Endothelial cell of umbilical vein (primary cell): ENCODE measurements around the gene CHST3. TPM values are rescaled to one million over a fixed set of nuclear protein-coding genes. Genes with fewer than 3 reads are reported as not detected.
A peak's percentile ranks its signal among the peaks of the same experiment; 100 is the strongest.

Experiments
- BruUV-seq: library from RNA; stranded (reverse); fragments of 400-500 nt; replicated peaks from 2 replicates; lab custom pipeline; 2021; lab: Mats Ljungman, UMichigan
- CTCF ChIA-PET: fragments of 300-600, 350-600 bp; sonication (Branson Sonifier 250); formaldehyde crosslinking; loops from one replicate; lab custom pipeline; 2021; ENCODE audit warnings: antibody characterized with exemption, inconsistent platforms; lab: Charles Lee
- POLR2A ChIA-PET: fragments of 300-600, 350-600 bp; sonication (Branson Sonifier 250); formaldehyde crosslinking; loops from one replicate; lab custom pipeline; 2021; ENCODE audit warnings: antibody characterized with exemption, inconsistent platforms; lab: Charles Lee
- DNase-seq: peaks from one replicate; pipeline ENCODE4 v3.0.0-alpha.2; 2011; ENCODE audit warnings: low read depth, low spot score
- FAIRE-seq: peaks from 2 replicates; lab custom pipeline; 2011; peaks lifted over from hg19 to GRCh38; lab: Jason Lieb, UNC
- H2AFZ ChIP-seq: 2 replicates; pipeline ENCODE4 v1.6.0; 2012; ENCODE audit warnings: low read depth, low read length, control low read depth, inconsistent platforms
- H3K27ac ChIP-seq: 2 replicates; pipeline ENCODE4 v1.5.1; 2011; ENCODE audit warnings: low read depth, mild to moderate bottlenecking, control low read depth, low read length, moderate library complexity; ENCODE audit not compliant: insufficient read depth
- H3K27me3 ChIP-seq, 2 experiments: 2 replicates each; pipeline versions ENCODE4 v1.6.0 to v1.6.1; 2011; ENCODE audit warnings: low read length in 2 of 2, mixed read lengths in 1 of 2; ENCODE audit not compliant: control insufficient read depth in 2 of 2, insufficient read depth in 2 of 2
- H3K36me3 ChIP-seq, 2 experiments: 2 replicates in 1 of 2; 3 replicates in 1 of 2; pipeline ENCODE4 v1.5.1; 2011; ENCODE audit warnings: low read length in 2 of 2, mild to moderate bottlenecking in 1 of 2, moderate library complexity in 1 of 2; ENCODE audit not compliant: control insufficient read depth in 2 of 2, insufficient read depth in 2 of 2; ENCODE audit errors: extremely low read depth in 1 of 2
- H3K4me1 ChIP-seq: 3 replicates; pipeline ENCODE4 v1.5.1; 2011; ENCODE audit warnings: mild to moderate bottlenecking, low read length; ENCODE audit not compliant: control insufficient read depth, insufficient read depth; ENCODE audit errors: extremely low read depth
- H3K4me2 ChIP-seq: 2 replicates; pipeline ENCODE4 v1.6.1; 2011; ENCODE audit warnings: low read length, control low read depth, mixed read lengths; ENCODE audit not compliant: insufficient read depth
- H3K4me3 ChIP-seq, 3 experiments: fragments of 200-600 bp in 1 of 3; sonication (generic), shearing (Covaris generic) in 1 of 3; replicated peaks in 1 of 3; 2 replicates each; pipeline ENCODE4 v1.5.1; 2011 to 2016; ENCODE audit warnings: control low read depth in 3 of 3, low read length in 3 of 3, mild to moderate bottlenecking in 2 of 3, inconsistent platforms in 1 of 3, low read depth in 1 of 3, moderate library complexity in 1 of 3; ENCODE audit not compliant: insufficient read depth in 1 of 3
- H3K79me2 ChIP-seq: 2 replicates; pipeline ENCODE4 v1.6.0; 2012; ENCODE audit warnings: low read length, inconsistent platforms; ENCODE audit not compliant: control insufficient read depth, insufficient read depth
- H3K9ac ChIP-seq: replicated peaks from 2 replicates; pipeline ENCODE3; 2011; ENCODE audit warnings: low read length, control low read depth; ENCODE audit not compliant: insufficient read depth; ENCODE audit errors: extremely low read depth
- H3K9me1 ChIP-seq: replicated peaks from 3 replicates; pipeline ENCODE4 v1.6.0; 2011; ENCODE audit warnings: mild to moderate bottlenecking, low read length; ENCODE audit not compliant: control insufficient read depth, insufficient read depth; ENCODE audit errors: extremely low read depth
- H3K9me3 ChIP-seq: replicated peaks from 2 replicates; pipeline ENCODE4 v1.5.1; 2012; ENCODE audit warnings: low read length, inconsistent platforms; ENCODE audit not compliant: control insufficient read depth, insufficient read depth
- H4K20me1 ChIP-seq: replicated peaks from 2 replicates; pipeline ENCODE3; 2011; ENCODE audit warnings: mild to moderate bottlenecking, low read length; ENCODE audit not compliant: control insufficient read depth, insufficient read depth; ENCODE audit errors: extremely low read depth
- EZH2 ChIP-seq: IDR thresholded peaks from 2 replicates; pipeline ENCODE4 v1.6.1; 2012; ENCODE audit warnings: borderline replicate concordance, low read depth, mild to moderate bottlenecking, moderate library complexity, low read length, inconsistent platforms; ENCODE audit not compliant: severe bottlenecking
- FOS ChIP-seq: IDR thresholded peaks from 2 replicates; pipeline ENCODE4 v1.6.1; 2011; ENCODE audit warnings: mild to moderate bottlenecking, low read length, moderate library complexity, borderline replicate concordance; ENCODE audit not compliant: insufficient read depth
- GATA2 ChIP-seq: IDR thresholded peaks from 2 replicates; pipeline ENCODE4 v1.7.0; 2011; ENCODE audit warnings: low read depth, mild to moderate bottlenecking, moderate library complexity, mixed read lengths, low read length; ENCODE audit not compliant: insufficient read length, insufficient read depth
- JUN ChIP-seq: IDR thresholded peaks from 2 replicates; pipeline ENCODE4 v1.6.1; 2011; ENCODE audit warnings: borderline replicate concordance, low read depth; ENCODE audit not compliant: insufficient read length, insufficient read depth
- MYC ChIP-seq: IDR thresholded peaks from one replicate; pipeline ENCODE4 v1.6.1; 2011; ENCODE audit warnings: mild to moderate bottlenecking, low read depth, low read length
- POLR2A ChIP-seq: IDR thresholded peaks from 2 replicates; pipeline ENCODE4 v1.6.1; 2012; ENCODE audit warnings: low read depth, mild to moderate bottlenecking, control low read depth, low read length
- POLR2AphosphoS5 ChIP-seq: IDR thresholded peaks from 2 replicates; pipeline ENCODE4 v1.6.1; 2012; ENCODE audit warnings: low read depth, mild to moderate bottlenecking, control low read depth, low read length, moderate library complexity; ENCODE audit not compliant: insufficient read depth
- dilution Hi-C: fragments of 300-500 bp; cut with MboI; formaldehyde crosslinking; loops from one replicate; pipeline ENCODE4 v1.15.0; 2019; ENCODE audit warnings: low sequenced_read_pairs; ENCODE audit not compliant: extremely low pct_ligation_motif_present
- intact Hi-C: fragments of 100-400 bp; cut with micrococcal nuclease; formaldehyde crosslinking; loops from one replicate; pipeline ENCODE4 v1.10.0; 2022
- polyA plus RNA-seq, 4 experiments: library from polyadenylated mRNA; depleted of rRNA in 3 of 4; stranded (reverse) in 3 of 4; unstranded in 1 of 4; fragments of >200 nt; gene quantifications; 2 replicates each; pipeline versions ENCODE4 v1.2.1 to v1.2.3, GENCODE V29; 2011 to 2012; ENCODE audit warnings: missing spikeins in 1 of 4
- total RNA-seq: library from RNA; stranded (reverse); gene quantifications from 2 replicates; pipeline ENCODE4 v1.2.3, GENCODE V29; 2021
- TF ChIP-seq, protein P1 (sequence below): IDR thresholded peaks from 2 replicates; pipeline ENCODE4 v1.6.1; 2011; ENCODE audit not compliant: insufficient read depth, insufficient read length
- TF ChIP-seq, protein P2 (sequence below), 2 donors: IDR thresholded peaks; 1 replicate in 1 of 2; 2 replicates in 1 of 2; pipeline ENCODE4 v1.5.1; 2011; ENCODE audit warnings: low read length in 2 of 2, mild to moderate bottlenecking in 2 of 2, moderate library complexity in 2 of 2, control low read depth in 1 of 2, inconsistent platforms in 1 of 2, low read depth in 1 of 2; ENCODE audit not compliant: insufficient read depth in 1 of 2; ENCODE audit errors: extremely low read depth in 1 of 2

The CHST3 gene
- total and polyA plus RNA-seq, 2 donors (not counting 3 experiments of a cell fraction or from before 2014, with no cell fraction given) = 5.5 to 11.5 TPM

DNA sequence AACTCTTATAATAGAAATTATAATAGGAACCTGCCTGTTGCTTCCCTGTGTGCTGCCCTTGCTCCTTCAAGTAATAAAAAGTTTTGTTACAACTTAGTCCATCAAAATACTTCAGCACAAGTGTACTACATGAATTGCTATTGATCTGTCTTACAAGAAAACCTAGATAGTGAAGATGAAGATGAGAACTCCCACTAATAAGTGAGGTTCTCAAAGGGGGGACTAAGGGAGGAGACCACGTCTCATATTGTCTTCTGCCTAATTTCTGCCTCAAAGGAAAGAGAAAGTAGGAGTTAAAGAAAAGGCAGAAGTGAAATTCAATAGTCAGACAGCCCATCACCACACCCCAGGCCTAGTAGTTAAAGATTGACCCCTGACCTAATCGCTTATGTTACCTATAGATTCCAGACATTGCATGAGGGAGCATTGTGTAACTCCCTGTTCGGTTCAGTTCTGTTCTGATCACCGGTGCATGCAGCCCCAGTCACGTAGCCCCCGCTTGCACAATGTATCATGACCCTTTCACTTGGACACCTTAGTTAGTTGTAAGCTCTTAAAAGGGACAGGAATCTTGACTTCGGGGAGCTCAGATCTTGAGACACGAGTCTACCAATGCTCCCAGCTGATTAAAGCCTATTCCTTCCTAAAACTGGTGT, 18.2 kb upstream of the CHST3 start:
- FAIRE-seq (peak; percentile 21), DNase-seq (no peak)
- TF ChIP-seq, protein P1, sequence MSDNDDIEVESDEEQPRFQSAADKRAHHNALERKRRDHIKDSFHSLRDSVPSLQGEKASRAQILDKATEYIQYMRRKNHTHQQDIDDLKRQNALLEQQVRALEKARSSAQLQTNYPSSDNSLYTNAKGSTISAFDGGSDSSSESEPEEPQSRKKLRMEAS = no peak

DNA sequence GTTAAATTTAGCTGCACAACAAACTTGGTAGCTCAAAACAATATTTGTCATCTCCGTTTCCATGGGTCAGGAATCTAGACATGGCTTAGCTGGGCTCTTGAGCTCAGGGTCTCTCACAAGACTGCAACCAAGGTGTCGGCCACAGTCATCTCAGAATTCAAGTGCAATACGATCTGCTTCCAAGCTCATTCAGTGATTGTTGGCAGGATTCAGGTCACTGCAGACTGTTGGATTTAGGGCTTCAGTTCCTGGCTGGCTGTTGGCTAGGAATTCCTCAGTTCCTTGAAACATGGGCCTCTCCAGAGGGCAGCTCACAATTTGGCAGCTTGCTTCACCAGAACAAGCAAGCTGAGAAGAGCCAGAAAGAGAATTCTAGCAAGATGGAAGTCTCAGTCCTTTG, 17.5 kb upstream of the CHST3 start:
- no peak overlapping the region for H3K4me2 ChIP-seq
- no peaks in the 10 kb centered on the region for H3K4me1 ChIP-seq
- H3K9me1 ChIP-seq = no peaks in the 10 kb centered on the region
- DNase-seq (no peak), FAIRE-seq (no peak)
- no peak overlapping the region for H3K9ac ChIP-seq
- dilution Hi-C loops (no loop called here), intact Hi-C loops (no loop called here)
- CTCF ChIA-PET = interaction anchor here (0.6 to 2.7 kb wide), 4 partner anchors 10 to 102 kb away, joined by 3 to 9 read pairs (median 4); no protein-coding TSS in a partner anchor
- H3K27me3 ChIP-seq = peaks cover 2 to 8% of the 10 kb centered on the region in 2 experiments
- H3K9me3 ChIP-seq = peaks cover 13% of the 10 kb centered on the region
- no peak overlapping the region for H3K27ac ChIP-seq
- no peak overlapping the region for H2AFZ ChIP-seq
- H3K4me3 ChIP-seq = no peak overlapping the region
- no peaks in the 10 kb centered on the region for H3K36me3 ChIP-seq
- H4K20me1 ChIP-seq = no peaks in the 10 kb centered on the region
- TF ChIP-seq, protein P1 = no peak
- TF ChIP-seq MYC (no peak), EZH2 (no peak), FOS (no peak), GATA2 (no peak), JUN (no peak), POLR2A (no peak), POLR2AphosphoS5 (no peak)
- TF ChIP-seq, protein P2, sequence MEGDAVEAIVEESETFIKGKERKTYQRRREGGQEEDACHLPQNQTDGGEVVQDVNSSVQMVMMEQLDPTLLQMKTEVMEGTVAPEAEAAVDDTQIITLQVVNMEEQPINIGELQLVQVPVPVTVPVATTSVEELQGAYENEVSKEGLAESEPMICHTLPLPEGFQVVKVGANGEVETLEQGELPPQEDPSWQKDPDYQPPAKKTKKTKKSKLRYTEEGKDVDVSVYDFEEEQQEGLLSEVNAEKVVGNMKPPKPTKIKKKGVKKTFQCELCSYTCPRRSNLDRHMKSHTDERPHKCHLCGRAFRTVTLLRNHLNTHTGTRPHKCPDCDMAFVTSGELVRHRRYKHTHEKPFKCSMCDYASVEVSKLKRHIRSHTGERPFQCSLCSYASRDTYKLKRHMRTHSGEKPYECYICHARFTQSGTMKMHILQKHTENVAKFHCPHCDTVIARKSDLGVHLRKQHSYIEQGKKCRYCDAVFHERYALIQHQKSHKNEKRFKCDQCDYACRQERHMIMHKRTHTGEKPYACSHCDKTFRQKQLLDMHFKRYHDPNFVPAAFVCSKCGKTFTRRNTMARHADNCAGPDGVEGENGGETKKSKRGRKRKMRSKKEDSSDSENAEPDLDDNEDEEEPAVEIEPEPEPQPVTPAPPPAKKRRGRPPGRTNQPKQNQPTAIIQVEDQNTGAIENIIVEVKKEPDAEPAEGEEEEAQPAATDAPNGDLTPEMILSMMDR (IDR thresholded peaks at IDR 0.05; ENCODE audit: extremely low read depth in 1 of 2, insufficient read depth in 1 of 2, low read depth in 1 of 2, low read length in 2 of 2) = no peak
- POLR2A ChIA-PET = no interaction called here
- no peaks in the 10 kb centered on the region for H3K79me2 ChIP-seq
- no TSS peak for BruUV-seq

More for the DNA sequence above, 18.2 kb upstream of the CHST3 start:
- dilution Hi-C loops (no loop called here), intact Hi-C loops (no loop called here)
- no peak overlapping the region for H3K4me3 ChIP-seq
- no peaks in the 10 kb centered on the region for H3K79me2 ChIP-seq
- H3K27me3 ChIP-seq = peaks cover 2 to 5% of the 10 kb centered on the region in 2 experiments
- no peaks in the 10 kb centered on the region for H3K36me3 ChIP-seq
- POLR2A ChIA-PET = no interaction called here
- no peak overlapping the region for H2AFZ ChIP-seq
- H3K9me1 ChIP-seq = no peaks in the 10 kb centered on the region
- H3K9ac ChIP-seq = no peak overlapping the region
- no peak overlapping the region for H3K4me2 ChIP-seq
- peaks cover 13% of the 10 kb centered on the region for H3K9me3 ChIP-seq
- no peaks in the 10 kb centered on the region for H4K20me1 ChIP-seq
- no TSS peak for BruUV-seq
- H3K27ac ChIP-seq = no peak overlapping the region
- no peaks in the 10 kb centered on the region for H3K4me1 ChIP-seq
- CTCF ChIA-PET = interaction anchor here (0.6 to 2.7 kb wide), 3 partner anchors 11 to 103 kb away, joined by 3 to 9 read pairs (median 3); no protein-coding TSS in a partner anchor
